GM19438 (cell line): ENCODE data around the gene MKLN1.

Experiments
- ATAC-seq: cut with Tn5 transposase; IDR thresholded peaks from one replicate; pipeline ENCODE4 v1.9.1; 2021; ENCODE audit warnings: low read depth; ENCODE audit not compliant: unreplicated experiment

Gene MKLN1

GRCh38 chr7:131346885-131347592 lies 19.4 kb downstream of the MKLN1 start:
- ATAC-seq, result no peak

DNA sequence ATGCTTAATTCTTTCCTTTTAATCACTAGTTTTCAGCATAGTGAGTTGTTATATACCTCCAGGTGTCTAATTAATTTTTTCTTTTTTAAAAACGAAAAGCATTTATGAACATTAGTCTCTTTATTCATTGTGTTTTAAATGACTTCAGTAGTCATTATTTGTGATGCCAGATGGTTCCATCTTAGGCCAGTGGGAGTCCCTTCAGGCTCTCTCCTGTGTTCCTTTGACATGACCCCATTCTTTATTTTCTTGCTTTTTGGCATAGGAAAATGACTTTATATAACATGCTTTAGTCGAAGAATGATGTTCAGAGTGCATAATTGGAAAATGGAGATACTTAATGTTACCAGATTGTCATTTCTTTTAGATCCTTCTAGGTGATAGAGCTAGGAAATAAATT lies 24.4 kb downstream of the MKLN1 start:
- no peak for ATAC-seq

DNA sequence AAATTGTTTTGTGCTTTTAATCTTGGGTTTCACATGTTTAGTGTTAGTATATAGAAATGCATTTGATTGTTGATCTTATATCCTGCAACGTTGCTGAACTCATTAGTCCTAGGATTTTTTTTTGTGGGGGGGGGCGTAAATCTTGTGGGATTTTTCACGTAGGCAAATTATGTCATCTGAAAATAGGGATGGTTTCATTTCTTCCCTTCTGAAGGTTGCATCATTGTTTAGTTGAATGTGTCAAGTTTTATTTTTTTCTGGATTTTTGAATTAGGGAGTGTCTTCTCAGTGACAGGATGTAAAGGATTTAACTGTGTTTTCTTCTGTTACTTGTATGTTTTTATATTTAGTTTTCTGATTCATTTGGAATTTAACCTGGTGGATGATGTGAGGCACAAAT lies 26.7 kb downstream of the MKLN1 start:
- no peak for ATAC-seq

DNA sequence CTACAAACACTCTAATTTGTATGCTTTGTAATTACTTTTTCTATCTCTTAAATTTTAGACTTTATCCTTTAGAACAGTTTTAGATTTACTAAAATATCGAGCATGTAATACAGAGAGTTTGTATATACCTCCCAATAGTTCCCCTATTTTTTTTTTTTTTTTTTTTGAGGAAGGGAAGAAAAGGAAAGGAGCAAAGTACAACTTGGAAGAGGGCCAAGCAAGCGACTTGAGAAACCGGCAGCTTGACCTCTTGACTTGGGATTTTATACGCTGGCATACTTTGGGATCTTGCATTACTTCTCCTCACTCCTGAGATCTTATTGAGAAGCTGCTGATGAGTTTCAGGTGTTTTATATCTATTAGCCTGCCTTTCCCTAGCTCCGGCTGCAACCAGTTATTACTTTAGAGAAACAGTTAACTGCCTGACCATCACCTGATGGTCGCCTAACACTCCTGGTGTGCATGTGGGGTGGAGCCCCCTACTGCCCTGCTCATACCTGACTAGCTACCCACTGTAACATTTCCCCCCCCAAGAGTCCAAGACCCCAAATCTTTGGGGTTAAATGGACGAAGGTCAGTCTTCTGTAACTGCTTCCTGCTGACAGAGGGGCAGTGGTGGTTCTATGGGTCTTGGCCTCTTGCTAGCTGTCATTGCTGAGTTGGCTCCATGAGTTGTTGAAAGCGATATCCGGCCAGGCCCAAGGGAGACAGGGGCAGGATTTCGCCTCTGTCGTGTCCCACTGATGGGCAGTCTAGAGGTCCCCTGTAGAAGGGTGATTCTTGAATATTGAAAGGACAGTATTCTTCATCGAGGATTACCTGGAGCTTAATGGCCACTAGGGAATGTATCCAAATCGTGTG lies 28.5 kb downstream of the MKLN1 start:
- no peak for ATAC-seq

DNA sequence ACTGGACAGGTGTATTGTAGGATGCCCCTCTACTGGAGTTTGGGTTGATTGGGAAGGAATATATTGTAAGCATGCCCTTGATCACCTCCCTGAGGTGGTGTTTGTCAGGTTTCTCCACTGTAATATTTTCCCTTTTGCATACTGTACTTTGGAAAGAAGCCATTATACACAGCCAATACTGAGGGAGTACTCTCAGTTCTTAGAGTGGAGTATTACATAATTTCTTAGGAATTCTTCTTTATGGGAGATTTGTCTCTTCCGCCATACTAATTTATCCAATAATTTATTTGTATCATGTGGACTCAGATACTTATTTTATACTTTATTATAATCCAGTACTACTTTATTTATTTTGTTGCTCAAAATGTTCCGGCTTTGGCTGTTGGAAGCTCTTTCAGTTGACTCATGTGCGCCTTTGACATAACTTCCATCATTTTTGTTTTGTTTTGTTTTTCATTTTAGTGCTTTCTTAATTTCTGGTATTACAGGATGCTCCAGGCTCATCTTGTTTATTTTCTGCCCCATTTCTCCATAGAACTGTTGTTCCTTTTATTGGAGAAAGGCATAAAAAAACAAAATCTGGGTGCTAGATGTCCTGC lies 29.7 kb downstream of the MKLN1 start:
- no peak for ATAC-seq

GRCh38 chr7:131358636-131359035 lies 31.0 kb downstream of the MKLN1 start:
- no peak for ATAC-seq

GRCh38 chr7:131359136-131359776 lies 31.6 kb downstream of the MKLN1 start:
- ATAC-seq, result no peak

- ATAC-seq, result no peak
Observed at GRCh38 chr7:131363719-131364118, 36.0 kb downstream of the MKLN1 start.

DNA sequence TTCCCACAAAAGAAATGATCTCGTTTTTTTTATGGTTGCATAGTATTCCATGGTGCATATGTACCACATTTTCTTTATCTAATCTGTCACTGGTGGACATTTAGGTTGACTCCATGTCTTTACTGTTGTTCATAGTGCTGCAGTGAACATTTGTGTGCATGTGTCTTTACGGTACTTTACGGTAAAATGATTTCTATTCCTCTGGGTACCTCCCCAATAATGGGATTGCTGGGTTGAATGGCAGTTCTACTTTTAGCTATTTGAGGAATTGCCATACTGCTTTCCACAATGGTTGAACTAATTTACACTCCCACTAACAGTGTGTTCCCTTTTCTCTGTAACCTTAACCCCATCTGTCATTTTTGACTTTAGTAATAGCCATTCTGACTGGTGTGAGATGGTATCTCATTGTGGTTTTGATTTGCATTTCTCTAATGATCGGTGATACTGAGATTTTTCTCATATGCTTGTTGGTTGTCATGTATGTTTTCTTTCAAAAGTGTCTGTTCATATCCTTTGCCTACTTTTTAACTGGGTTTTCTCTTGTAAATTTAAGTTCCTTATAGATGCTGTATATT lies 37.2 kb downstream of the MKLN1 start:
- no peak for ATAC-seq

GRCh38 chr7:131365838-131366237 lies 38.2 kb downstream of the MKLN1 start:
- ATAC-seq, result no peak

- ATAC-seq, result no peak
Observed at GRCh38 chr7:131369354-131369753, 41.7 kb downstream of the MKLN1 start.

DNA sequence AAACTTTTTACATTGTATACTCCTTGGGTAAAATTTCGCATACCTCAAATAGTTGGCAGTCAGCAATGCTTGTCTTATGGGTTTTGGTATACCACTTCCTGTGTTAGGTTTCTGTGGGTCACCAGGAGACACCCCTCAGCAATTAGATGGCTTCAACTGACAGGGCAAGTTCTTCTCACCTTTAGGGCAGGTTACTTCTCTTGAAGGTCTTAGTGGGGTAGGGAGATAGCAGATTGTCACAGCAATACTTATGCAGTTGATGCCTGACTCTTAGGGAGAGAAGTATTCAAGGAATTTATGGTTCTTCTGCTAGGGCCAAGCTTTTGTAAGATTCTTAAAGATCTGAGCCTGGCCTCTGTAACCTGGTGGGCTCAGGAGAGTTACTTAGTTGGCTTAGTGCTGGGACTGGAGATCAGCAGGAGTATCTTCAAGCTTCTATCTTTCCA lies 42.9 kb downstream of the MKLN1 start:
- no peak for ATAC-seq

DNA sequence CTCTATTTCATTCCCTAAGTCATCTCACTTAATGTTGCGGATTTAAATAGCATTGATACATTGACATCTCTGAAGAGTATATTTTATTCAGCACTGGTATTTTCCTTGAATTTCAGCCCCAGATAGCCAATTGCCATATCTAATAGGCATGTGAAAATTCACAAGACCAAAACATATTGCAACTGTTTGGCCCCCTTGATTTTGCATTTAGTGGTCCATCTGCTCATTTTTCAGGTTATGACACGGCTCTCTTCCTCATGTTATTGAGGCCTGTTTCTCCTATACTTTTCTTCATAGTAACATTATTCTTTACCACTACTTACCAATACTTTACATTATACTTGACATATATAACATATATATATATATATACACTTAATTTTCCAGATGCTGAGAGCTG lies 43.7 kb downstream of the MKLN1 start:
- ATAC-seq, result no peak

DNA sequence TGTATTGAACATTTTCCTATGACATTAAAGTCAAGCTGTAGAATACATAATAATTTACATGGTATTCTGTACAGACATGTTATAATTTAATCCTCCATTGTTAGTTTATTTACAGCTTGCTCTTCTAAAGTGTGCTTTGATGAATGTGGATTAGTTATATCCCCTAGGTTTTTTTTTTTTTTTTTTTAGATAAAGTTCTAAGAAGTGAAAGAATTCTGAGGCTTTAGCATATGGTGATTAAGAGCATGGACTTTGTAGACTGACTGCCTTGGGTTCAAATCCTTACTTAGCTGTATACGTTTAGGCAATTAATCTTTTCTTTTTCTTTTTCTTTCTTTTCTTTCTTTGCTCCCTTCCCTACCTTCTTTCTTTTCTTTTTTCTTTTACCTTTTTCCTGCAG lies 44.9 kb downstream of the MKLN1 start:
- ATAC-seq, result no peak

DNA sequence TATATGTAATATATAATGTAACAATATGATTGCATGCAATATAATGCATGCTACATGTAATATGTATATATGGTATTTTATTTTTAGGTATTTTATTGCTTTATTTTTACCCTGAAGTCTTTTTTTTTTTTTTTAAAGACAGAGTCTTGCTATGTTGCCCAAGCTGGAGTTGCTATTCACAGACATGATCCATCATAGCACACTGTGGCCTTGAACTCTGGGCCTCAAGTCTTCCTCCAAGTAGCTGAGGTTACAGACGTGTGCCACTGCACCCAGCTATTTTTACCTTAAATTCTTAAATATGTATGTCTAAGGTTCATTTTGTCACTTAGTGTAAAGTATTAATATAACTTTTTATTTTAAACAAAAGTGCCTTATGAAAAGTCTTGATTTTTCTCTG lies 47.1 kb downstream of the MKLN1 start:
- ATAC-seq, result no peak

- ATAC-seq, result no peak
Observed at GRCh38 chr7:131381069-131381838, 53.6 kb downstream of the MKLN1 start.

DNA sequence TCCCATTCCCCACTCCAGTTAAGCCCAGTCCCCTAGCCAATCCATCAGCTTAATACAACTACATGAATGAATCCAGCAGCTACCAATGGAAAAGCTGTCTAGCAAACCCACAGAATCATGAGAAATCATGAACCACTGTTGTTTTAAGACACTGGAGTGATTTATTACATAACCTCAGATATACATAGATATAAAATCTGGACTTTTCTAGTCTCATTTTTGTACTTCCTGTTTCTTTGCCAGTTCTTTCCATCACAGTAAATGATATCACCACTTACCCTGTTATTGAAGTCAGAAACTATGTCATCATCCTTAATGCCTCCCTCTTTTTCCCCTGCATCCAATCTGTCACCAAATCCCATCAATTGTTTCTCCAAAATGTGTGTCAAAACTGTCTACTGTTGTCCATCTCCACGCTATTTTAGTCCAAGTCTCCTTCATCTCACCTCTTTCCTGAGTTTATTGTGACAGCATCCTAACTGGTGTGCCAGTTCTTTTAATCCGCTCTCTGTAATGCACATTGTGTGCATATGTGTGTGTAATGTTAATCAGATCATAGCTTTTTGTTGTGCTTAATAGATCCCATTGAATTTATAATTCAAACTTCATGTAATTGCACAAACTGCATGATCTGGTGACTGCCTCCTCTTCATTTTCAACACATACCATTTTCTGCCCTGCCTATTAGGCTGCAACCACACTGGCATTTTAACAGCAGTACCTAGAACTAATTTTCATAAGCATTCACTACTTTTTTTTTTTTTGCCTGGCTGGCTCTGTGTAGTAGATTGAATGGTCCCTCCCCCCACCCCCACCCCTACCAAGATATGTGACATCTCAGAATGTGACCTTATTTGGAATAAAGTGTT lies 56.0 kb downstream of the MKLN1 start:
- no peak for ATAC-seq

DNA sequence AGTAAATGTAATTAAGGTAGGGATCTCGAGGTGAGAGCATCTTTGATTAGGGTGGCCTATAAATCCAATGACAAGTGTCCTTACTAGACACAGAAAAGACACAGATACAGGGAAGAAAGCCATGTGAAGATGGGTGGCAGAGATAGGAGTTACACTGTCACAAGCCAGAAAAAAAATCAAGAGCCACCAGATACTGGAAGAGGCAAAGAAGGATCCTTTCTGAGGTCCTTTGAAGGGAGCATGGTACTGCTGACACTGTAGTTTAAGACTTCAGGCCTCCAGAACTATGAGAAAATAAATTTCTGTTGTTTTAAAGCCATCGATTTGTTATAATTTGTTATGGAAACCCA lies 56.6 kb downstream of the MKLN1 start:
- no peak for ATAC-seq

DNA sequence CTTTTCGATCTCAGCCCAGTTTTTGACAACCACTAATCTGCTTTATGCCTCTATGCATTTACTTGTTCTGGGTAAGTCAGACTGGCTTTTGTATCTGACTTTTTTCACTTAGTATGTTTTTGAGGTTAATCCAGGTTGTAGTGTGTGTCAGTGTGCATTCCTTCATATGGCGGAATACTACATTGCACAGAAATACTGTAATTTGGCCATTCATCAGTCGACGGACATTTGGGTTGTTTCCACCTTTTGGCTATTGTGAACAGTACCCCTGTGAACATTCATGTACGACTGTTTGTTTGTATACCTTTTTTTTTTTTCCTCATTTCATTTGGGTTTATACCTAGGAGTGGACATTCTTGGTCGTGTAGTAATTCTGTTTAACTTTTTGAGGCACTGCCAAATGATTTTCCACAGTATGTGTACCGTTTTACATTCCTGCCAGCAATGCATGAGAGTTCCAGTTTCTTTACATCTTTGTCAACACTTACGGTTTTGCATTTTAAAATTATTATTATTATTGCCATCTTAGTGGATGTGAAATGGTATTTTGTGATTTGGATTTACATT lies 57.4 kb downstream of the MKLN1 start:
- no peak for ATAC-seq
